H1 (cell line): ENCODE data around the gene FOXD4L1.
"Not testable (repeated sequence)": the region's sequence is repeated elsewhere in the genome, so short reads cannot be mapped to it uniquely, and the experiment has no call there.

Experiments
- ASH2L ChIP-seq: fragments of 200-600, 300-600 bp; sonication (generic); IDR thresholded peaks from one replicate; pipeline ENCODE4 v1.7.1; 2017; ENCODE audit warnings: low read length
- CEBPB ChIP-seq: IDR thresholded peaks from 2 replicates; pipeline ENCODE4 v1.6.1; 2012; ENCODE audit warnings: low read depth, low read length
- CREB1 ChIP-seq: IDR thresholded peaks from 2 replicates; pipeline ENCODE4 v1.6.1; 2012; ENCODE audit warnings: inconsistent platforms
- CTCF ChIP-seq, 3 experiments: IDR thresholded peaks; 1 replicate in 2 of 3; 2 replicates in 1 of 3; pipeline versions ENCODE4 v1.5.1 to v1.6.1; 2011; ENCODE audit warnings: low read length in 3 of 3, mild to moderate bottlenecking in 3 of 3, inconsistent platforms in 2 of 3, low read depth in 1 of 3, moderate library complexity in 1 of 3; ENCODE audit not compliant: insufficient read depth in 1 of 3; ENCODE audit errors: control extremely low read depth in 1 of 3
- EZH2 ChIP-seq: fragments of 200-600 bp; sonication (generic); IDR thresholded peaks from 2 replicates; pipeline ENCODE4 v1.7.1; 2012; ENCODE audit warnings: low read depth, mild to moderate bottlenecking, moderate library complexity, low read length, inconsistent platforms; ENCODE audit not compliant: severe bottlenecking
- MAFK ChIP-seq: IDR thresholded peaks from 2 replicates; pipeline ENCODE4 v1.6.1; 2012; ENCODE audit warnings: low read depth, mild to moderate bottlenecking, improper control_type of control experiment, low read length
- NRF1 ChIP-seq: IDR thresholded peaks from 2 replicates; pipeline ENCODE4 v1.6.1; 2011; ENCODE audit warnings: mild to moderate bottlenecking, low read depth, low read length, improper control_type of control experiment
- POLR2A ChIP-seq, 2 experiments: IDR thresholded peaks; 1 replicate in 1 of 2; 2 replicates in 1 of 2; pipeline ENCODE4 v1.6.1; 2011; ENCODE audit warnings: low read depth in 2 of 2, low read length in 2 of 2, mild to moderate bottlenecking in 2 of 2; ENCODE audit errors: control extremely low read depth in 1 of 2
- POLR2AphosphoS5 ChIP-seq: IDR thresholded peaks from 2 replicates; pipeline ENCODE4 v1.6.1; 2011; ENCODE audit warnings: low read depth, low read length
- TAF1 ChIP-seq: IDR thresholded peaks from 2 replicates; pipeline ENCODE4 v1.6.1; 2011; ENCODE audit warnings: mild to moderate bottlenecking, low read depth, low read length
- TEAD4 ChIP-seq: IDR thresholded peaks from 2 replicates; pipeline ENCODE4 v1.6.1; 2012; ENCODE audit warnings: low read depth, low read length, inconsistent platforms, mixed read lengths
- YY1 ChIP-seq: IDR thresholded peaks from 2 replicates; pipeline ENCODE4 v1.6.1; 2011; ENCODE audit warnings: low read depth, mild to moderate bottlenecking, low read length
- TF ChIP-seq, protein P1 (sequence below): IDR thresholded peaks from 2 replicates; pipeline ENCODE4 v1.6.1; 2012; ENCODE audit warnings: inconsistent platforms

- TF ChIP-seq, protein P1, sequence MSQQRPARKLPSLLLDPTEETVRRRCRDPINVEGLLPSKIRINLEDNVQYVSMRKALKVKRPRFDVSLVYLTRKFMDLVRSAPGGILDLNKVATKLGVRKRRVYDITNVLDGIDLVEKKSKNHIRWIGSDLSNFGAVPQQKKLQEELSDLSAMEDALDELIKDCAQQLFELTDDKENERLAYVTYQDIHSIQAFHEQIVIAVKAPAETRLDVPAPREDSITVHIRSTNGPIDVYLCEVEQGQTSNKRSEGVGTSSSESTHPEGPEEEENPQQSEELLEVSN = not testable (repeated sequence)
- not testable (repeated sequence) for TF ChIP-seq YY1; POLR2A (IDR thresholded peaks at IDR 0.05; ENCODE audit: control extremely low read depth in 1 of 2, low read depth in 2 of 2, low read length in 2 of 2); TAF1; CEBPB; CTCF (IDR thresholded peaks at IDR 0.05; ENCODE audit: control extremely low read depth in 1 of 3, insufficient read depth in 1 of 3, low read depth in 1 of 3, low read length in 3 of 3); ASH2L; POLR2AphosphoS5; EZH2; TEAD4; NRF1; MAFK; CREB1
These were observed 23.0 kb downstream of the FOXD4L1 start for GRCh38 chr2:113521492-113521891.
